A673 (cell line): ENCODE data around the gene FARP1.

Experiments used
- CTCF ChIP-seq: fragments of 300-800, 200-600 bp; sonication (generic); conservative IDR thresholded peaks from 2 replicates; pipeline ENCODE4 v1.5.1; 2017; ENCODE audit warnings: low read depth, mild to moderate bottlenecking, antibody characterized with exemption, low read length, moderate library complexity, mixed read lengths
- EZH2 ChIP-seq: fragments of 200-600 bp; sonication (generic); IDR thresholded peaks from 2 replicates; pipeline ENCODE4 v1.6.1; 2017; ENCODE audit warnings: borderline replicate concordance, low read depth, mild to moderate bottlenecking, mixed read lengths, antibody characterized with exemption, low read length; ENCODE audit not compliant: poor library complexity, severe bottlenecking

DNA sequence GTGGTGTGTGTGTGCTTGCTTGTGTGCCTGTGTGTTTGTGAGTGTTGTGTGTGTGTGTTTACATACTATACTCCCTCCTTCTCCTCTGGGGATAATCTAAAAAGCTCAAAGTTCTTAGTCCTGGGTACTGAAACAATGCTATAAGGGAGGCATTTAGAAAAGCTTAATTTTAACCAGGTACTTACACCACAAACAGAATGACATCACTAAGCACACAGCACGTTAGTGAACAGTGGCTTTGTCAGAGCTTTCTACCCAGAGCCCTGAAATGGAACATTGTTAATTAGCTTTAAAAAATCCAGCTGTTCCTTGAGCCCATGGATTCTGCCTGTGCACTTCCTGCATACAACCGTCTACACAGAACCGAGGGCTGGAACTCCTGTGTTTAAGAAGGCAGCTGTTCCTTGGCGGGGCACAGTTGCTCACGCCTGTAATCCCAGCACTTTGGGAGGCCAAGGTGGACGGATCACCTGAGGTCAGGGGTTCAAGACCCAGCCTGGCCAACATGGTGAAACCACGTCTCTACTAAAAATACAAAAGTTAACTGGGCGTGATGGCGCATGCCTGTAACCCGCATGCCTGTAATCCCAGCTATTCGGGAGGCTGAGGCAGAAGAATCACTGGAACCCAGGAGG is 103.8 kb downstream of the FARP1 start:
- TF ChIP-seq CTCF (no peak), EZH2 (no peak)
